Breast epithelium (tissue), 4 donors: Measurements from ENCODE around the gene ZNF224. TPM values are rescaled to one million over a fixed set of nuclear protein-coding genes. Genes with fewer than 3 reads are reported as not detected.

Experiments
- DNase-seq, 2 donors: peaks; one replicate each; pipeline ENCODE4 v3.0.0-alpha.2; 2019; ENCODE audit warnings: low spot score in 2 of 2
- H3K27ac ChIP-seq, 2 donors: fragments of 200-600 bp; sonication (generic) in 1 of 2; one replicate each; pipeline ENCODE4 v1.5.1; 2016 to 2019; ENCODE audit warnings: mild to moderate bottlenecking in 1 of 2
- H3K27me3 ChIP-seq, 2 donors: fragments of 200-600 bp; sonication (generic) in 1 of 2; one replicate each; pipeline versions ENCODE4 v1.5.1 to v1.6.0; 2017 to 2019; ENCODE audit warnings: control low read depth in 1 of 2, mild to moderate bottlenecking in 1 of 2
- H3K36me3 ChIP-seq: fragments of 200-600 bp; one replicate; pipeline ENCODE4 v1.5.1; 2019
- H3K4me1 ChIP-seq, 2 donors: fragments of 200-600 bp; sonication (generic); one replicate each; pipeline ENCODE4 v1.5.1; 2016 to 2019; ENCODE audit warnings: control low read depth in 1 of 2
- H3K4me3 ChIP-seq, 3 donors: fragments of 200-600 bp; sonication (generic); 1 replicate in 2 of 3; 2 replicates in 1 of 3; pipeline ENCODE4 v1.5.1; 2016 to 2019; ENCODE audit warnings: mild to moderate bottlenecking in 3 of 3, moderate library complexity in 2 of 3
- H3K9me3 ChIP-seq, 2 donors: fragments of 200-600 bp; sonication (generic) in 1 of 2; one replicate each; pipeline ENCODE4 v1.5.1; 2016 to 2019; ENCODE audit warnings: control low read depth in 1 of 2
- CTCF ChIP-seq, 3 donors: fragments of 450-650 bp; IDR thresholded peaks; one replicate each; pipeline ENCODE4 v1.5.1; 2016 to 2017; ENCODE audit warnings: antibody characterized with exemption in 3 of 3, mild to moderate bottlenecking in 3 of 3, moderate library complexity in 3 of 3
- POLR2A ChIP-seq: fragments of 450-650 bp; IDR thresholded peaks from one replicate; pipeline ENCODE4 v1.6.1; 2016; ENCODE audit warnings: antibody characterized with exemption, mild to moderate bottlenecking, moderate library complexity
- POLR2AphosphoS5 ChIP-seq, 3 donors: sonication (generic); formaldehyde crosslinking; IDR thresholded peaks; one replicate each; pipeline ENCODE4 v1.6.1; 2017; ENCODE audit warnings: antibody characterized with exemption in 3 of 3
- intact Hi-C: fragments of 100-400 bp; cut with DNase I; formaldehyde crosslinking; loops from one replicate; pipeline ENCODE4 v1.15.1; 2023; ENCODE audit warnings: low total_unique reads
- total RNA-seq, 3 donors: library from RNA; depleted of rRNA; stranded (reverse); fragments of >200 nt; gene quantifications; one replicate each; pipeline ENCODE4 v1.1.0, GENCODE V29; 2016

ZNF224 gene
- total RNA-seq, 3 donors from 2014 or later = 22.4 to 51.4 (median 30.8) TPM

- intact Hi-C loops = no loop called here
- TF ChIP-seq POLR2AphosphoS5 (IDR thresholded peaks at IDR 0.05) = no peak
- TF ChIP-seq CTCF (IDR thresholded peaks at IDR 0.05) = no peak
- TF ChIP-seq POLR2A = no peak
- Histone ChIP-seq H3K27me3 (no peaks in the 10 kb centered on the region), H3K27ac (peak overlapping the region in 1 of 2 donors; percentile 79), H3K9me3 (peaks cover under 1 to 25% of the 10 kb centered on the region in 2 donors), H3K36me3 (no peaks in the 10 kb centered on the region), H3K4me3 (peak overlapping the region; percentile 57 to 78 (median 72)), H3K4me1 (peaks cover 0 to 8% of the 10 kb centered on the region in 2 donors)
- DNase-seq = no peak
Observed at GRCh38 chr19:44072543-44073401, 21.4 kb upstream of the ZNF224 start.

- peaks cover 0 to 8% of the 10 kb centered on the region in 2 donors for H3K4me1 ChIP-seq
- DNase-seq = no peak
- no peak overlapping the region for H3K4me3 ChIP-seq
- TF ChIP-seq CTCF (IDR thresholded peaks at IDR 0.05) (no peak), POLR2A (no peak), POLR2AphosphoS5 (IDR thresholded peaks at IDR 0.05) (no peak)
- H3K27ac ChIP-seq = no peak overlapping the region
- intact Hi-C loops = no loop called here
- H3K27me3 ChIP-seq = no peaks in the 10 kb centered on the region
- no peaks in the 10 kb centered on the region for H3K36me3 ChIP-seq
- H3K9me3 ChIP-seq = no peaks in the 10 kb centered on the region
Observed at GRCh38 chr19:44076325-44076724, 17.8 kb upstream of the ZNF224 start.

- TF ChIP-seq POLR2A (no peak), POLR2AphosphoS5 (IDR thresholded peaks at IDR 0.05) (no peak), CTCF (IDR thresholded peaks at IDR 0.05) (no peak)
- Histone ChIP-seq H3K9me3 (no peaks in the 10 kb centered on the region), H3K36me3 (no peaks in the 10 kb centered on the region), H3K4me1 (no peaks in the 10 kb centered on the region), H3K27ac (no peak overlapping the region), H3K27me3 (no peaks in the 10 kb centered on the region), H3K4me3 (no peak overlapping the region)
- intact Hi-C loops = no loop called here
- DNase-seq = no peak
Observed at GRCh38 chr19:44092108-44092507, 2.1 kb upstream of the ZNF224 start.

GRCh38 chr19:44107751-44108150 is 13.6 kb downstream of the ZNF224 start:
- no peak for TF ChIP-seq POLR2AphosphoS5 (IDR thresholded peaks at IDR 0.05)
- no peak for TF ChIP-seq POLR2A
- no peak for TF ChIP-seq CTCF (IDR thresholded peaks at IDR 0.05)
- peaks cover 14% of the 10 kb centered on the region for H3K36me3 ChIP-seq
- intact Hi-C loops = no loop called here
- peaks cover 0 to 8% of the 10 kb centered on the region in 2 donors for H3K4me1 ChIP-seq
- peaks cover 70 to 82% of the 10 kb centered on the region in 2 donors for H3K9me3 ChIP-seq
- DNase-seq = no peak
- no peak overlapping the region for H3K27ac ChIP-seq
- H3K4me3 ChIP-seq = no peak overlapping the region
- H3K27me3 ChIP-seq = no peaks in the 10 kb centered on the region

- peaks cover 56 to 69% of the 10 kb centered on the region in 2 donors for H3K9me3 ChIP-seq
- H3K36me3 ChIP-seq = peaks cover 10% of the 10 kb centered on the region
- peaks cover 0 to 8% of the 10 kb centered on the region in 2 donors for H3K4me1 ChIP-seq
- TF ChIP-seq POLR2AphosphoS5 (IDR thresholded peaks at IDR 0.05) (no peak), POLR2A (no peak), CTCF (IDR thresholded peaks at IDR 0.05) (no peak)
- no peaks in the 10 kb centered on the region for H3K27me3 ChIP-seq
- DNase-seq = no peak
- intact Hi-C loops = no loop called here
- H3K27ac ChIP-seq = no peak overlapping the region
- H3K4me3 ChIP-seq = no peak overlapping the region
Observed at GRCh38 chr19:44109458-44109857, 15.3 kb downstream of the ZNF224 start.
